Stimulated activated CD8-positive, alpha-beta memory T cell treated with anti-CD3 and anti-CD28 coated beads, Interleukin-2, amount 100 ng/mL, for 48 hours (primary cell): ENCODE measurements around the gene ZYX.
A peak's percentile ranks its signal among the peaks of the same experiment; 100 is the strongest.

ENCODE experiments used
- DNase-seq, 2 donors: peaks; one replicate each; pipeline ENCODE4 v3.0.0-alpha.2; 2020; ENCODE audit warnings: low read depth in 2 of 2

Gene ZYX

DNA sequence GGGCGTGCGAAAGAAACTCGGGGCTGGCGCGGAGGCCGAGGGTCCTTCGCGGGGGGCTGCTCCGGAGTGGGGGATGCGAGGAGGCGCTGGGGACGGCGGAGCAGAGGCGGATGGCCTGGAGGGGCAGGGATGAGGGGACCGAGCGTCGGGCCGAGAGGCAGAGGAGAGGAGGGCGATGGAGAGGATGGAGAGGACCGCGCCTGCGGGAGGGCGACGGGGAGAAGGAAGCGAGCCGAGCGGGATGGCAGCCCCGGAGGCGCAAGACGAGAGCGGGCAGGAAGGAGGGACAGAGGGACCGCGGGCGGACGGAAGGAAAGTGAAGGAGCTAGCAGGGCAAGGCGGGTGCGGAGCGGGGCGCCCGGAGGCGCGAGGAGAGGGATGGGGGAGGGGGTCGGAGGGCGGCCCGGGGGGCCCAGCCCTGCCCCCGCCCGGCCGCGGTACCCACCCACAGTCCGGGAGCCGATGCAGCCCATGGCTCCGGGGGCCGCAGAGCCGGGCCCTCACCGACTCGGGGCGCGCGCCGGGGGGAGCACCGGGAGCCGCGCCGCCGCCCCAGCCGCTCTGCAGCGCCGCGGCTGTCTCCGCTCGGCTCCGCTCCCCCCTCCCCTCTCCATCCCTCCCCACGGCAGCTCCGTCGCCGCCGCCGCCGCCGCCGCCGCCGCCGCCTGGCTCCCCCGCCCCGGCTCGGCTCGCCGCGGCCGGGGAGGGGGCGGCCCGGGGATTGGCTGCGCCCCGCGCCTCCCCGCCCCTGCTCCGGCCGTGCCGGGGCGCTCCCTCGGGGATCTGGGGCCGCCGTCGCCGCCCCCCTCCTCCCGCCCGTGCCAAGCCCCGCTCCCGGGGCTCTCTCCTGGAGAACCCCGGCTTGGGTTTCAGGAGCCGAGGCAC, 18.8 kb upstream of the ZYX start, which contains the start of gene FAM131B:
Gene FAM131B (minus strand): TSS at position 583 of the 885 bp plus-strand sequence. CDS start 110 bp downstream, at position 473.
- no peak for DNase-seq

DNA sequence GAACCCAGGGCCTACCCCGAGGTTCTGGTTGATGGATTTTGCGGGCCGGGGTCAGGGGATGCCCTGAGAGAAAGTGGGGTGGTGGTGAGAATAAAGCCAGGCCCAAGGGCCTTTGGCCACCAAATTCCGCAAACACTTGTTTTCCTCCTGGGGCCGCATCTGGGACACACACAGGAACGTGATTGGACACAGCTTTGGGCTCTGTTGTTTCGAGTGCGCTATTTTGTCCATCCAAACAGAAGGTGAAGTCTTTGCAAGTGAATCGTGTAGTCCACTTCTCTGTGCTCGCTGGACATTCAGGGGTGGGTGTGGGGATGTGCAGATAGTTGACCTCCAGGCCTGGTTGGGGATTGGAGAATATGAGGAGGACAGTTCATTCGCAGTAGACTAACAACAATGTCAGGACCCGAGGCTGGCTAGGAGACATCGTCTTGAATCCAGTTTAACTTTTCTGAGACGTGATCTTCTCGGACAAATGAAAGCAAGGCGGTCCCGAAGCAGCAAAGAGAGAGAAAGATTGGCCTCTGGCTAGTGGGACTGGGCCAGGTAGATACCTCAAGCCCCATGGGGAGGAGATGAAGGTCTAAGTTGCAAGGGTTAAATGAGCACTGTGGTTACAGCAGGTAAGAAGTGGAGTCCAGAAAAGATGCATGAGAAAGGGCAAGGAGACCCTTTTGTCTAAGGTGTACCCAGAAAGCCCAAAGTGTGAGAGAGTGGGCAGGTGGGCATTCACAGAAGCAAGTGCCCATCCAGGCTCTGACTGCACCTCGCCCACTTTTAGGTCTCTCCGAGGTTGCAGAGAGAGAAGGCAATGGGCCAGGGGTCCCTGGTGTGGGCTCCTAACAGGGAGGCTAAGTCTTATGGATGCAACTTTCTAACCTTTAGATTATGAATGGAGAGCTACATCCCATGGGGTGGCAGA, 17.9 kb upstream of the ZYX start:
- no peak for DNase-seq

DNA sequence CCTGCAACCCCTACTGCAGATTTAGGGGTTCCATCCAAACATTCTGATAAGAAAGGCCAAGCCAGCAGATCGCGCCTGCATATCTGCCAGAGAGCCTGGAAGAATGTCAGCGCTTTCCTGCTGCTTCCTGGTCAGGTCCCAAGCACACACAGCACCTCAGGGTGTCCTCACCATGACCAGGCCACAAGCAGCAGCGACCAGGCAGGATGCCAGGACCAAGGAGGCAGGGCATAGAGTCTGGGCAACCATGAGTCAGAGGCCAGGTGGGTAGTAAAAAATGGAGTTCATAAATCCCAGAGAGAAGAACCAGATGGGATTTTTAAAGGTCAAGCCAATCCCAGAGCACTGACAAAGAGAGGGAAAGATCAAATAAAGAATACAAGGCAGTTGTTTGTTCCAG, 13.2 kb upstream of the ZYX start:
- DNase-seq: no peak

DNA sequence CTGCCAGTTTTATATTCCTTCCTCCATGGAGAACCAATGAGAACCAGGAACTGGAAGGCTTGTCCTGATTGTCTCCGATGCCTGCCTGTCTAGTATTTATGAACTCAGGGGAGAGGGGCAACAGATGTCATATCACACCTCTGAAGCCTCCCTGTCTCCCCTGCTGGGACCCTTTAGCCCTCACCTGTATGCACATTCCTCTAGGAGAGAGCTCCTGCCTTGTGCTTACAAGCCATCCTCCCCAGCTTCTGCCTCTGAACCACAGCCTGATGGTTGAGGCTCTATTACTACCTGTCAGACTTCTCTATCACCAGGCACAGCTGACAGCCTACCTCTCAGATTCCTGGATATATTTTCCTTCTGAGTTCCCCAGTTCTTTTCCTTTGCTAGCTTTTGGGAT, 12.8 kb upstream of the ZYX start:
- DNase-seq: no peak

DNA sequence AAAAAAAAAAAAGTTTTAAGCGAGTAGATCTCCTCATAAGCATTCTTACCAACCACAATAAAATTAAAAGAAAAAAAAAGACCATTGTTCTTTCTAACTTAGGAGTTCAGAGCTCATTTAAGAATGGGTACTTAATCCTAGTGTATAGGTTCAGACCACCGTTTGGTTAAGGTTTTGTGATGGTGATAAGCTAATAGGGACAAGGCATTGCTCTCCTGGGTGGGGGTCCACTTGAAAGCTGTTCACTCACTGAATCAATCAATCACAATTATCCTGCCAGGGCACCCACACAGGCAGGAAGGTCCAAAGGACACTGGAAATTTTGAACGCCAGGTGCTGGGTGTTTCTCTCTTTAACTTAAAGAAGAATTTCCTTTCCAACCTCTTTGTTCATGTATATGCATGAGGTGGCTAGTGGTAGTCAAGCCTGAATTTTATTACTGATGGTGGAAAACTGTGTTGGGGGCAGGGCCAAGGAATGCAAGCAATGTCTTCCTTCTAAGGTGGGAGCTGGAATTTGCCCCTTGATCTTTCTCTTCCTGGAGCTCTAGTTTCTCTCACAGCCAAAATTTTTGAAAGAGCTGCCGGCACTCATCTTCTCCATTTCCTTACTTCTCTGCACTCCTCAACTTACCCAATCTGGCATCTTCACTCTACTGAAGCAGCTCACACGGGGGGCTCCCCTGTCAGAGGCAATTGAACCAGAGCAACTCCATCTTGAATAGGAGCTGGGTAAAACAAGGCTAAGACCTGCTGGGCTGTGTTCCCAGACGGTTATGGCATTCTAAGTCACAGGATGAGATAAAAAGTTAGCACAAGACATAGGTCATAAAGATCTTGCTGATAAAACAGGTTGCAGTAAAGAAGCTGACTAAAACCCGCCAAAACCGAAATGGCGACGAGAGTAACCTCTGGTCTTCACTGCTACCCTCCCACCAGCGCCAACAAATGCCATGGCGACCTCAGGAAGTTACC, 11.2 kb upstream of the ZYX start:
- DNase-seq: no peak

DNA sequence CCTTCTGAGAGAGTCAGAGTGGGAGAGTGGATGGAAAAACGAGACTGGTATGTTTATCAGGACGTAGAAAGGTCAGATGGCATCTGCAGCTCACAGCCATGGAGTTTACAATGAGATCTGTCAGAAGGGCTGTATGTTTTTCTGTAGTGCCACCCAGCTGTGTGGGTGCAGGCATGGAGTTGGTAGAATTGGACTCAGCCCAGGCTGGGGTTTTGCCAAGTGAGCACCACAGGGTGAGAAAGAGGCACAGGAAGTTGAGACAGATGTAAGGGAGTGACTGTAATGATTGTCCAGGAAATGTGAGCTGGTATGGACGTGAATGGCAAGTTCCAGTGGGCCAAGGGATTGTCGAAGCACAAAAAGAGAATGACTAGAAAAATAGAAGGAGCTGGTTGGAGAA, 9.1 kb upstream of the ZYX start:
- DNase-seq: peak in 1 of 2 donors; percentile 47

DNA sequence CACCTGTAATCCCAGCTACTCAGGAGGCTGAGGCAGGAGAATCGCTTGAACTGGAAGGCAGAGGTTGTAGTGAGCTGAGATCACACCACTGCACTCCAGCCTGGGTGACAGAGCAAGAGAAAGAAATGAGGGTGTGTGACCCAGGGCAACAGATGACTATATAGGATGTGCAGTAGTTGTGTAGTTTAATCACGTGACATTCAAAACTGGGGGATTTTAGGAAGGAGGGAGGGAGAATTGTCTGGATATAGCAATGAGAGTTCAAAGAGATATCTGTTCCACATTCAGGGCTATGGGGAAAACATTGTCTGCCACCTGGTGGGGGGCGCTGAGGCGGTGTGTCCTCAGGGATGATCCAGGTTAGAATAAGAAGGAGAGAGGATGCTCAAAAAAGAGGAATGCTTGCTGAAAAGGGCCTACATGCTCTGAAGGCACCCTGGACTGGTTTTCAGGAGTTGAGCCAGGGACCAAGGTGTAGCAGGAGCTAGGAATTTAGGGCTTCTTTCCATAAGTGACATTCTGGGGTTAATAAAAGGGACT, 7.8 kb upstream of the ZYX start:
- no peak for DNase-seq

DNA sequence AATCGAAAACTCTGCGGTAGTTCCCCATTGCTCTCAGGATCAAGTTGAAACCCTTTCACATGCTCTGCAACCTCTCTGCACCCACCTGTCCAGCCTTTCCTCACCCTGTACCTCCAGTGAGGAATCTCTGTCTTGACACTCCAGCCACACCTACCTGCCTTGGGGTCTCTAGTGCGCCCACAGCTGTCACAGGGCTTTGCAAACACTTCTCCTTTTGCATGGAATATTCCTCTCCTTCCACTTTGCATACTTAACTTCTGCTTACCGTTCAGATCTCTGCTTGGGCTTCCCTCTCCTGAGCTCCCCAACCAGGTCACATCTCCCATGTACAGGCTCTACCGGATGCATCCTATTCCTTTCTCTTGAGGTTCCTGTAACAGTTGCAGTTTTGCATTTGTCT, 6.6 kb upstream of the ZYX start:
- DNase-seq: no peak

DNA sequence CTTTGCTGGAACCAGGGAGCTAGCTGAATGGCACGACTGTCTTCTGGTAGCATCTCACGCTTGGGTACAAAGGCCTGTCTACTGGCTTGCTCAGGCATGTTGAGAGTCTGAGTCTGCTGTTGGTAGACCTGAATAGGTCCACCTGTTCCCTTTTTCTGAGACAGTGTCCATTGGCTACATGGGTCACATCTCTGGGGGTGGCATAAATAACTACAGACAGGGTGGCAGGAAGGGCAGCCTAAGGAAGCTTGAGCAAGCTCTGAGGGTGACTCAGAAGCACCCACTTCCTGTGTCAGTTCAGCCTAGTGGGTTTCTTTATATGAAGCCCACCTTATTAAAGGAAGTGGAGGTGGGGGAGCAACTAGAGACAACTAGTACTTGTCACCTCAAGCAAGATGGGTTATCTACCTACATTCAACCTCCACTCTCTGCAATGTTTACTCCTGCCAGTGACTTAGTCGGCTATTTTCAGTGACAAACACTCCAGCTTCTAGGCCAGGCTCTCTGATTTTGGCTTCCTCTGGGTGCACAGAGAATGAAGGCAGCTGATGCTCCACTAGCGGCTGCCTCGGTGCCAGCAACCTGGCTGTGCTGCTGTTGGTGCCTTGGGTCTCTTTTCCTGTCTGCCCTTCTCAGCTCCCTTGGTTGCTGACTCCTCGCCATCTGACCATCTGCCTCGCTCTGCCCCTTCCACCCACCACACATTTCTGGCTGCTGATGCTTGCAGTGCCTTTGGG, 5.7 kb upstream of the ZYX start:
- no peak for DNase-seq

DNA sequence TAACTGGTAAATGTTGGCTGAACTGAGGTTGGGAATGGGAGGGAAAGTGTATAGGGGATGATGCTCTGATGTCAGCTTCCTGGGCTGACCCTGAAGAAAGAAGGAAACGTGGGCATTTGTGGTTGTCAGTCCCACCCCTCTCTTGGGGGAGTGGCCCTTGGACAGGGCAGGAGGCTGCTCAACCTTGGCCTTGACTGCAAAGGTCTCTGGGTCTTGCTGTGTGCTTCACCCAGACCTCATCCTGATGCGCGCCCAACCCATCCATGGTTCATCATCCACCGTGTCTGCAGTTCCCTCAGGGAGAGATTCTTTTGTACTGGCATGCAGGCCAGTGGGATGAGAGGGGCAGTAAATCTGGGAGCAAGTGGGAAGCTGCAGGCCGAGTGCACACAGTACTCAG, 4.7 kb upstream of the ZYX start:
- DNase-seq: no peak

DNA sequence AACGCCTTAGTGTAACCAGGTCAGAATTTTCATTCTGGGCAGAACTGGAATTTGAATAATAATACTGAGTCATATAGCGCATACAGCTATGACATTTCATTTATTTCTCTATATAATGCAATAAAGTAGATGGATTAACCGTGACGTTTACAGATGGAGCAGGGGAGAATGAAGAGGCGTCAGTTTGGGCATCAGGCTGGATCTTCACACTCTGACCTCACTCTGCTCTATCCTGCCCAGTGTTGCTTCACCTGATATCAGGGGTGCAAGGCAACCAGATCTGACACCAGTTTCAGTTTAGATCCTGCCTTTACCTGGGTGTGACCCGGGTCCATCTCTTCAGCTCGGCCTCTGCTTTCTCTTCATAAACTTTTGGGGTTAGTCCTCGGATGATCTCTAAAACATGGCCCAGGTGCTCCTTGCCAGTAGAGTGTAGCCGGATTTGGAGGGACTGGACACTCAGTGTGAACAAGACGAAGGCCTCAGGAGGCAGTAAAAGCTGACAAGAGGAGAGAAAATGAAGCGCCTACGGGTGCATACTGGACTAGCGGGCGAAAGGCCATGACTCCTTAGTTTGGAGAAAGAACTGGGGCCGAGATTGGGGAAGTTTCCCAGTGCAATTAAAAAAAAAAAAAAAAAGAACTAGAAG, 1.4 kb upstream of the ZYX start:
- no peak for DNase-seq

DNA sequence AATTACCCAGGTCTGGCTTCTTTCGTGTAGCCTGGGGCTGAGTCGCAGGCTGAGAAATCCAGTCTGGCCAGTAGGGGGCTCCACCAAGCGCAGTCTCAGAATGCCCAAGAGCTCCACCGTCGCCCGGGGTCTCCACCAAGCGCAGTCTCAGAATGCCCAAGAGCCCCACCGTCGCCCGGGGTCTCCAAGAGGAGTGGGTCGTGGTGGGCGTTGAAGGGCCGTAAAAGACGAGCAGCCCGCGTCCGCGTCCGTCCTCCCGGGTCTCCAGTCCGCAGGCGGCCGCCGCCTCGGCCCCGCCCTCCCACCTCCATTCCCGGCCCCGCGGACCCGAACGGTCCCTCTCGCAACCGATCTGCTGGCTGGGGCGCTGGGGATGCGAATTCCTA, 892 bp upstream of the ZYX start:
- DNase-seq: peak; percentile 79 to 81

DNA sequence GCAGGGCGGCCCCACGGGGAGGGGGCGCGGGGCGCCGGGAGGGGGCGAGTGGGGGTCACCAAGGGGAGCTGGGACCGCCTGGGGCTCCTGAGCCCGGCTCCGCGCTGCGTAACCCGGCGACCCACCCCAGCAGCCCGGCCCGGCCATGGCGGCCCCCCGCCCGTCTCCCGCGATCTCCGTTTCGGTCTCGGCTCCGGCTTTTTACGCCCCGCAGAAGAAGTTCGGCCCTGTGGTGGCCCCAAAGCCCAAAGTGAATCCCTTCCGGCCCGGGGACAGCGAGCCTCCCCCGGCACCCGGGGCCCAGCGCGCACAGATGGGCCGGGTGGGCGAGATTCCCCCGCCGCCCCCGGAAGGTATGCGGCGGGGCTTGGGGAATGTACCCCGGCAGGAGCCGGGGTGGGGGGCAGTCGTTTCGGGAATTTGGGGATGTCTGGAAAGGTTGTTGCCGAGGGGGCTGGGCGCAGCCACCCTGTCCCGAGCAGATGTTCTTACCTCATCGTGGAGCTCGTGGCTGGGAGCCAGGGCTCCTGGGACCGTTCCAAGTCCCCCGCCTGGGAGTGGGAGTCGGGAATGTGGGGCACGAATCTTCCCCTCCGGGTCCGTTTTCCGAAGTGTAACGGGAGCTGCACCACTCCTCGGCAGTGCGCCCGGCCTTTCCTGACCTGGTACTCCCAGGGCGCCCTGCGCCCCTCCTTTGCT, 431 bp downstream of the ZYX start:
- DNase-seq: no peak

DNA sequence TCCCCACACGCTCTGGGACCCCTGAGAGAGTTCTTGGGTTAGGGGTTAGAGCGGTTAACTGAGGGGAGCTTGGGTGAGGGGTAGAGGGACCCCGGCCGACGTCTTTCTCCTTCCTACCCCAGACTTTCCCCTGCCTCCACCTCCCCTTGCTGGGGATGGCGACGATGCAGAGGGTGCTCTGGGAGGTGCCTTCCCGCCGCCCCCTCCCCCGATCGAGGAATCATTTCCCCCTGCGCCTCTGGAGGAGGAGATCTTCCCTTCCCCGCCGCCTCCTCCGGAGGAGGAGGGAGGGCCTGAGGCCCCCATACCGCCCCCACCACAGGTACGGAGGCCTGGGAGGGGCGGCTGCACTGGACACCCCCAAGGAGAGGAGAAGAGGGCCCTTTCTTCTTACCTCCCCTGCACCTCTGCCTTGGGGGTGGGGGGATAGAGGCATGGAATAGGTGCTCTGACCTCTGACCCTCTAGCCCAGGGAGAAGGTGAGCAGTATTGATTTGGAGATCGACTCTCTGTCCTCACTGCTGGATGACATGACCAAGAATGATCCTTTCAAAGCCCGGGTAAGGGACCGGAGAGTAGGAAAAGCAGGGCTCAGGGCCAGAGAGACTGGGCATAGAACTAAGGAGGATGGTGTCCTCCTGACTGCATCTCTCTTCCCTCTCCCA, 1.1 kb downstream of the ZYX start:
- DNase-seq: no peak

DNA sequence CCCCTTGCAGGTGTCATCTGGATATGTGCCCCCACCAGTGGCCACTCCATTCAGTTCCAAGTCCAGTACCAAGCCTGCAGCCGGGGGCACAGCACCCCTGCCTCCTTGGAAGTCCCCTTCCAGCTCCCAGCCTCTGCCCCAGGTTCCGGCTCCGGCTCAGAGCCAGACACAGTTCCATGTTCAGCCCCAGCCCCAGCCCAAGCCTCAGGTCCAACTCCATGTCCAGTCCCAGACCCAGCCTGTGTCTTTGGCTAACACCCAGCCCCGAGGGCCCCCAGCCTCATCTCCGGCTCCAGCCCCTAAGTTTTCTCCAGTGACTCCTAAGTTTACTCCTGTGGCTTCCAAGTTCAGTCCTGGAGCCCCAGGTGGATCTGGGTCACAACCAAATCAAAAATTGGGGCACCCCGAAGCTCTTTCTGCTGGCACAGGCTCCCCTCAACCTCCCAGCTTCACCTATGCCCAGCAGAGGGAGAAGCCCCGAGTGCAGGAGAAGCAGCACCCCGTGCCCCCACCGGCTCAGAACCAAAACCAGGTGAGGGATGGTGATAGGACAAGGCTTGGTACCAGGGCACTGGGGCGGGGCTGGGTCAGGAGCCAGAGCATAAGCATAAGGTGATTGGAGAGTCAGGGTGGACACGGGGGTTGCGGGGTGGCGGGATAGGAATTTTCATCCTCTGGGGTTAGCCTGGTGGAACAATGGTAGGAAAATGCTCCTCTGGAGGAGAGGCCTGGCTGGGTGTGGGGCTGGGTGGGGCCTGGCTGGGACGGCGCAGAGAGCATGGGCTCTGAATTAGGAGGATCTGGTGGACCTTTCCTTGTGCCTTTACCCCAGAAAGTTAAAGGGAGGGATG, 1.9 kb downstream of the ZYX start:
- no peak for DNase-seq

DNA sequence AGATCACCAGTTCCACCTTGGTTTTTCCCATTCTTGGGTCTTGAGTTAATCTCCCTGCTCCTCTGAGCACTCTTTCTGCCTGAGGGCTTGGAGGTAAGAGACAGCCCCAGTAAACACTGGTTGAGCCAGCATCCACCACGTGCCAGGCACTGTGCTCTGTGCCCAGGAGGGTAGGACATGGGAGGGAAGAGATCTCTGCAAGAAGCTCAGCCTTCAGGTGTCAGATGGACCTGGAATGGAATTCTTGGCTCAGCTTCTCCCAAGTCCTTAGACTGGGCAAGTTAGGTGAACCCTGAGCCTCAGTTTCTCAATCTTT, 2.5 kb downstream of the ZYX start:
- no peak for DNase-seq

DNA sequence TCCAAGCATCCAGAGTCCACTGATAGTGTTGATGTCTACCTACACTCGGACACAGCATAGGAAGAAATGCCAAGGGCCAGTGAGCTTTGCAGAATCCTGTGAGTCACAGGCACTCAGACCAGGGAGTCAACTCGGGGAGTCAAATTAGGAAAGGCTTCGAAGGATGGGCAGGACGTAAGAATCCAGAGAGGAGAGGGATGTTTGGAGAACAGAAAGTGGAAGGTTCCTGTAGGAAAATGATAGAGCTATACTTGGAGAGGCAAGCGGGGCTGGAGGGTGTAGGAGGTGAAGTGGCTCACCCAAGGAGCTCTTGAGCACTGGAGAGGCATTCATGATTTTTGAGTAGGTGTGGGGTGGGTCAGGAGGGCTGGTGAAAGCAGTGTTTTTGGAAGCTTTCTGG, 3.0 kb downstream of the ZYX start:
- DNase-seq: no peak
